HG03439 (cell line): Measurements from ENCODE around the gene NRXN3.

ENCODE experiments used
- ATAC-seq: cut with Tn5 transposase; IDR thresholded peaks from one replicate; pipeline ENCODE4 v1.9.1; 2021; ENCODE audit warnings: mild to moderate bottlenecking, moderate library complexity; ENCODE audit not compliant: unreplicated experiment

Gene NRXN3

GRCh38 chr14:78238141-78238540 lies 68.0 kb downstream of the NRXN3 start:
- ATAC-seq: no peak

GRCh38 chr14:78240567-78240966 lies 70.4 kb downstream of the NRXN3 start:
- no peak for ATAC-seq

- ATAC-seq: no peak
Observed at GRCh38 chr14:78242086-78242485, 71.9 kb downstream of the NRXN3 start.

GRCh38 chr14:78243187-78243586 lies 73.0 kb downstream of the NRXN3 start:
- no peak for ATAC-seq

GRCh38 chr14:78245238-78245637 lies 75.1 kb downstream of the NRXN3 start:
- no peak for ATAC-seq

GRCh38 chr14:78248501-78249090 lies 78.4 kb downstream of the NRXN3 start:
- ATAC-seq: no peak

- no peak for ATAC-seq
Observed at GRCh38 chr14:78251308-78251707, 81.1 kb downstream of the NRXN3 start.

- no peak for ATAC-seq
Observed at GRCh38 chr14:78253986-78254385, 83.8 kb downstream of the NRXN3 start.

- no peak for ATAC-seq
Observed at GRCh38 chr14:78254911-78255461, 84.8 kb downstream of the NRXN3 start.

GRCh38 chr14:78259831-78260230 lies 89.7 kb downstream of the NRXN3 start:
- ATAC-seq: no peak

GRCh38 chr14:78278464-78279250 lies 108.5 kb downstream of the NRXN3 start:
- ATAC-seq: no peak

- ATAC-seq: no peak
Observed at GRCh38 chr14:78282437-78282836, 112.3 kb downstream of the NRXN3 start.

GRCh38 chr14:78286210-78286609 lies 116.0 kb downstream of the NRXN3 start:
- no peak for ATAC-seq

GRCh38 chr14:78292003-78292402 lies 121.8 kb downstream of the NRXN3 start:
- no peak for ATAC-seq

GRCh38 chr14:78297858-78298257 lies 127.7 kb downstream of the NRXN3 start:
- no peak for ATAC-seq

GRCh38 chr14:78298298-78298697 lies 128.1 kb downstream of the NRXN3 start:
- ATAC-seq: no peak

GRCh38 chr14:78302841-78303240 lies 132.7 kb downstream of the NRXN3 start:
- no peak for ATAC-seq

GRCh38 chr14:78307671-78308070 lies 137.5 kb downstream of the NRXN3 start:
- no peak for ATAC-seq

- ATAC-seq: no peak
Observed at GRCh38 chr14:78308079-78308478, 137.9 kb downstream of the NRXN3 start.

GRCh38 chr14:78310272-78310671 lies 140.1 kb downstream of the NRXN3 start:
- no peak for ATAC-seq

GRCh38 chr14:78313499-78313898 lies 143.3 kb downstream of the NRXN3 start:
- no peak for ATAC-seq

GRCh38 chr14:78314484-78314883 lies 144.3 kb downstream of the NRXN3 start:
- ATAC-seq: no peak
